AML-193 (cell line): ENCODE data around the gene GNB1L.

Experiments used
- DNase-seq, 2 experiments: peaks; one replicate each; lab custom pipeline; 2025; lab: John Stamatoyannopoulos, UW

Gene GNB1L

GRCh38 chr22:19863571-19863970 lies 8.9 kb upstream of the GNB1L start:
- DNase-seq: no peak

- DNase-seq: no peak
These were observed 8.1 kb upstream of the GNB1L start for GRCh38 chr22:19862619-19863246.

- no peak for DNase-seq
These were observed 5.3 kb upstream of the GNB1L start for GRCh38 chr22:19859861-19860510.

- no peak for DNase-seq
These were observed 2.7 kb upstream of the GNB1L start for GRCh38 chr22:19857382-19857781.

- DNase-seq: peak; percentile 65 to 67
These were observed 1.1 kb upstream of the GNB1L start for GRCh38 chr22:19855504-19856409.

GRCh38 chr22:19853879-19854777 lies 546 bp downstream of the GNB1L start:
- DNase-seq: no peak

GRCh38 chr22:19853058-19853878 lies 1.4 kb downstream of the GNB1L start:
- DNase-seq: no peak

- DNase-seq: no peak
These were observed 2.4 kb downstream of the GNB1L start for GRCh38 chr22:19852177-19852781.

- no peak for DNase-seq
These were observed 3.1 kb downstream of the GNB1L start for GRCh38 chr22:19851291-19852176.

GRCh38 chr22:19850763-19851109 lies 3.9 kb downstream of the GNB1L start:
- no peak for DNase-seq

- DNase-seq: no peak
These were observed 4.6 kb downstream of the GNB1L start for GRCh38 chr22:19849835-19850762.

GRCh38 chr22:19848298-19849224 lies 6.1 kb downstream of the GNB1L start:
- no peak for DNase-seq

- no peak for DNase-seq
These were observed 7.4 kb downstream of the GNB1L start for GRCh38 chr22:19847345-19847632.

GRCh38 chr22:19846620-19847344 lies 7.9 kb downstream of the GNB1L start:
- no peak for DNase-seq

- DNase-seq: no peak
These were observed 9.5 kb downstream of the GNB1L start for GRCh38 chr22:19845054-19845722.

- no peak for DNase-seq
These were observed 10.2 kb downstream of the GNB1L start for GRCh38 chr22:19844377-19845053.
